Ascending aorta (tissue), 2 donors: ENCODE data around the gene PYGB. TPM values are rescaled to one million over a fixed set of nuclear protein-coding genes. Genes with fewer than 3 reads are reported as not detected.

Experiments
- DNase-seq, 2 donors: peaks; one replicate each; pipeline ENCODE4 v3.0.0-alpha.2; 2019; ENCODE audit warnings: low spot score in 2 of 2
- H3K27ac ChIP-seq, 2 donors: fragments of 200-600 bp; sonication (generic); one replicate each; pipeline ENCODE4 v1.5.1; 2016 to 2017; ENCODE audit warnings: mild to moderate bottlenecking in 1 of 2
- H3K27me3 ChIP-seq: fragments of 200-600 bp; sonication (generic); one replicate; pipeline ENCODE4 v1.5.1; 2017
- H3K36me3 ChIP-seq, 2 donors: fragments of 200-600 bp; sonication (generic); one replicate each; pipeline ENCODE4 v1.5.1; 2016
- H3K4me1 ChIP-seq, 2 donors: fragments of 200-600 bp; sonication (generic); one replicate each; pipeline ENCODE4 v1.5.1; 2016 to 2017; ENCODE audit warnings: mild to moderate bottlenecking in 1 of 2
- H3K4me3 ChIP-seq, 2 donors: fragments of 200-600 bp; sonication (generic); one replicate each; pipeline ENCODE4 v1.5.1; 2016 to 2017; ENCODE audit warnings: mild to moderate bottlenecking in 1 of 2
- H3K9me3 ChIP-seq, 2 donors: fragments of 200-600 bp; sonication (generic); one replicate each; pipeline ENCODE4 v1.5.1; 2016
- intact Hi-C: fragments of 100-400 bp; cut with DNase I; formaldehyde crosslinking; loops from one replicate; pipeline ENCODE4 v1.15.1; 2023
- total RNA-seq: library from RNA; depleted of rRNA; stranded (reverse); fragments of >200 nt; gene quantifications from one replicate; pipeline ENCODE4 v1.1.0, GENCODE V29; 2016
- TF ChIP-seq, protein P1 (sequence below), 3 experiments: fragments of 200-600 bp in 2 of 3; fragments of 450-650 bp in 1 of 3; sonication (generic) in 2 of 3; IDR thresholded peaks; one replicate each; pipeline ENCODE4 v1.5.1; 2016 to 2019; ENCODE audit warnings: antibody characterized with exemption in 3 of 3, mild to moderate bottlenecking in 1 of 3, moderate library complexity in 1 of 3

Gene PYGB
- total RNA-seq, 1 donor from 2014 or later = 125 TPM

DNA sequence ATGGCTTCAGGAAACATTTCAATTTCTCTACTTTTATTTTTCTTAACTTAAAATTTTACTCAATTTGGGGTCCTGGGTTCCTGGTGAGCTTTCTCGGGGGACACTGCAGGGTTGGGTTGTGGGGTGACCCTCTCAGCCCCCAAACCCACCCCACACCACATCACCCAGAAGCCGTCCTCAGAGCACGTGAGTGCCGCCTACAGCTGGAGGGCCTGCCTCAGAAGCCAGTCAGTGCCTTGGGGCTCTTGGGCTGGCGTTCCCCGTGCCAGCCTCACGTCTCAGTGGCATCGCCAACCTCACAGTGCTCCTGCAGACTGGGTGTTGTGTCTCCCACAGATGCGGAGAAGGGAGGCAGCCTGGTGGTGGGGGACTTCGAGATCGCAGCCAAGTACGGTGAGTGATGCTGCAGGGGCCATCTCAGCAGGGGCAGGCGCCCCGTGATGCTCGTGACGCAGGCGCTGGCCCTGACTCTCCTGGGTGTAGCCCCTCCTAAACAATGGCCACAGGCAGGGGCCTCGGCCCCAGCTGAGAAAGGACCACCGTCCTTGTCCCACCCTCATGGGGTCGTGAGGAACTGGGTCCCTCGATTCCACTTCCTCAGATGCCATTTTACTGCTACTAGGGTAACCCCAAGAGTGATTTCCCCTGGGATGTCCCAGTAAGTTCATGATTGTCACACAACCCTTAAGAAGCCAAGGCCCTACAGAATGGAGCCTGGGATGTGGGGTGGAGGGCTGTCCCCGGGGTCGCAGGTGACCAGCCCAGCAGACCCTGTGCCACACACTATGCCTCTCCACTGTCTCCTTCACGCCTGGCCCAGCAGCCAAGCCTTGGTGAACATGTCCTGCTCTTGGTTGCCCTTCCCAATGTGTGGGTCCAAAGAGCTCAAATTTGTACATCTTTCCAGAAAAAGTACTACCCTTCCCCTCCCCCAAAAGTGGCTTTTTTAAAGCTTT is 23.8 kb upstream of the PYGB start:
- Histone ChIP-seq H3K9me3 (no peaks in the 10 kb centered on the region), H3K4me1 (peaks cover 13 to 25% of the 10 kb centered on the region in 2 donors), H3K36me3 (peaks cover 10 to 24% of the 10 kb centered on the region in 2 donors), H3K27ac (peak overlapping the region; percentile 93 to 97), H3K27me3 (no peaks in the 10 kb centered on the region), H3K4me3 (no peak overlapping the region)
- intact Hi-C loops = no loop called here
- peak in 1 of 2 donors; percentile 61 for DNase-seq
- TF ChIP-seq, protein P1, sequence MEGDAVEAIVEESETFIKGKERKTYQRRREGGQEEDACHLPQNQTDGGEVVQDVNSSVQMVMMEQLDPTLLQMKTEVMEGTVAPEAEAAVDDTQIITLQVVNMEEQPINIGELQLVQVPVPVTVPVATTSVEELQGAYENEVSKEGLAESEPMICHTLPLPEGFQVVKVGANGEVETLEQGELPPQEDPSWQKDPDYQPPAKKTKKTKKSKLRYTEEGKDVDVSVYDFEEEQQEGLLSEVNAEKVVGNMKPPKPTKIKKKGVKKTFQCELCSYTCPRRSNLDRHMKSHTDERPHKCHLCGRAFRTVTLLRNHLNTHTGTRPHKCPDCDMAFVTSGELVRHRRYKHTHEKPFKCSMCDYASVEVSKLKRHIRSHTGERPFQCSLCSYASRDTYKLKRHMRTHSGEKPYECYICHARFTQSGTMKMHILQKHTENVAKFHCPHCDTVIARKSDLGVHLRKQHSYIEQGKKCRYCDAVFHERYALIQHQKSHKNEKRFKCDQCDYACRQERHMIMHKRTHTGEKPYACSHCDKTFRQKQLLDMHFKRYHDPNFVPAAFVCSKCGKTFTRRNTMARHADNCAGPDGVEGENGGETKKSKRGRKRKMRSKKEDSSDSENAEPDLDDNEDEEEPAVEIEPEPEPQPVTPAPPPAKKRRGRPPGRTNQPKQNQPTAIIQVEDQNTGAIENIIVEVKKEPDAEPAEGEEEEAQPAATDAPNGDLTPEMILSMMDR (IDR thresholded peaks at IDR 0.05) = no peak

DNA sequence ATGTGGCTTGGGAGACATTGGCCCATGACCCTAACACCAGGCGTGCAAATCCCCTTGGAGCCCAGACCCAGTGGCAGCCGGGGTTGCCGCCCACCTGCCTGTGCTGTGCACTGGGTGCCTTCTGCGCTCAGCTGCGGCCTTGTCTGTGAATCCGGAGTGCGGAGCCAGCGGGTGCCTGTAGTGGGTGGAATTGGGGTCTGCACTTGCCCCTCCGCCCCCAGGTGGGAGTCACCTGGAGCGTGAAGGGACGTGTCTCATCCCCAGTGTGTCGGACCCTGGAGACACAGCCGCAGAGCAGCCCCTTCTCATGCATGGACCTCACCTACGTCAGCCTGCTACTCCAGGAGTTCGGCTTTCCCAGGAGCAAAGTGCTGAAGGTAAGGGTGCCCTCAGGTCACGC is 22.9 kb upstream of the PYGB start:
- TF ChIP-seq, protein P1 (IDR thresholded peaks at IDR 0.05) = no peak
- Histone ChIP-seq H3K27me3 (no peaks in the 10 kb centered on the region), H3K4me1 (peaks cover 15 to 27% of the 10 kb centered on the region in 2 donors), H3K4me3 (no peak overlapping the region), H3K27ac (peak overlapping the region; percentile 93 to 97), H3K36me3 (peaks cover 10 to 16% of the 10 kb centered on the region in 2 donors), H3K9me3 (no peaks in the 10 kb centered on the region)
- peak in 1 of 2 donors; percentile 61 for DNase-seq
- intact Hi-C loops = no loop called here

DNA sequence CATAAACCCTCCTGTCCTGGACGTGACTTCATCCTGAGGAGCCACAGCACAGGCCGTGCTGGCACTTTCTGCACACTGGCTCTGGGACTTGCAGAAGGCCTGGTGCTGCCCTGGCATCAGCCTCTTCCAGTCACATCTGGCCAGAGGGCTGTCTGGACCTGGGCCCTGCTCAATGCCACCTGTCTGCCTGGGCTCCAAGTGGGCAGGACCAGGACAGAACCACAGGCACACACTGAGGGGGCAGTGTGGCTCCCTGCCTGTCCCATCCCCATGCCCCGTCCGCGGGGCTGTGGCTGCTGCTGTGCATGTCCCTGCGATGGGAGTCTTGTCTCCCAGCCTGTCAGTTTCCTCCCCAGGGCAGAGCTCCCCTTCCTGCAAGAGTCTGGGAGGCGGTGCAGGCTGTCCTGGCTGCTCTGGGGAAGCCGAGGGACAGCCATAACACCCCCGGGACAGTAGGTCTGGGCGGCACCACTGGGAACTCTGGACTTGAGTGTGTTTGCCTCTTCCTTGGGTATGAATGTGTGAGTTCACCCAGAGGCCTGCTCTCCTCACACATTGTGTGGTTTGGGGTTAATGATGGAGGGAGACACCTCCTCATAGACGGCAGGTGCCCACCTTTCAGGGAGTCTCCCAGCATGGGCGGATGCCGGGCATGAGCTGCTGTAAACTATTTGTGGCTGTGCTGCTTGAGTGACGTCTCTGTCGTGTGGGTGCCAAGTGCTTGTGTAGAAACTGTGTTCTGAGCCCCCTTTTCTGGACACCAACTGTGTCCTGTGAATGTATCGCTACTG is 22.0 kb upstream of the PYGB start:
- no peak overlapping the region for H3K4me3 ChIP-seq
- peak overlapping the region; percentile 93 to 97 for H3K27ac ChIP-seq
- intact Hi-C loops = loop anchor here (2.0 kb wide), 2 partner anchors 31 to 173 kb away; partner anchors contain the start of gene ENTPD6
- TF ChIP-seq, protein P1 (IDR thresholded peaks at IDR 0.05) = no peak
- H3K36me3 ChIP-seq = peaks cover 5 to 13% of the 10 kb centered on the region in 2 donors
- DNase-seq = no peak
- no peaks in the 10 kb centered on the region for H3K9me3 ChIP-seq
- H3K27me3 ChIP-seq = no peaks in the 10 kb centered on the region
- H3K4me1 ChIP-seq = peaks cover 16 to 35% of the 10 kb centered on the region in 2 donors

DNA sequence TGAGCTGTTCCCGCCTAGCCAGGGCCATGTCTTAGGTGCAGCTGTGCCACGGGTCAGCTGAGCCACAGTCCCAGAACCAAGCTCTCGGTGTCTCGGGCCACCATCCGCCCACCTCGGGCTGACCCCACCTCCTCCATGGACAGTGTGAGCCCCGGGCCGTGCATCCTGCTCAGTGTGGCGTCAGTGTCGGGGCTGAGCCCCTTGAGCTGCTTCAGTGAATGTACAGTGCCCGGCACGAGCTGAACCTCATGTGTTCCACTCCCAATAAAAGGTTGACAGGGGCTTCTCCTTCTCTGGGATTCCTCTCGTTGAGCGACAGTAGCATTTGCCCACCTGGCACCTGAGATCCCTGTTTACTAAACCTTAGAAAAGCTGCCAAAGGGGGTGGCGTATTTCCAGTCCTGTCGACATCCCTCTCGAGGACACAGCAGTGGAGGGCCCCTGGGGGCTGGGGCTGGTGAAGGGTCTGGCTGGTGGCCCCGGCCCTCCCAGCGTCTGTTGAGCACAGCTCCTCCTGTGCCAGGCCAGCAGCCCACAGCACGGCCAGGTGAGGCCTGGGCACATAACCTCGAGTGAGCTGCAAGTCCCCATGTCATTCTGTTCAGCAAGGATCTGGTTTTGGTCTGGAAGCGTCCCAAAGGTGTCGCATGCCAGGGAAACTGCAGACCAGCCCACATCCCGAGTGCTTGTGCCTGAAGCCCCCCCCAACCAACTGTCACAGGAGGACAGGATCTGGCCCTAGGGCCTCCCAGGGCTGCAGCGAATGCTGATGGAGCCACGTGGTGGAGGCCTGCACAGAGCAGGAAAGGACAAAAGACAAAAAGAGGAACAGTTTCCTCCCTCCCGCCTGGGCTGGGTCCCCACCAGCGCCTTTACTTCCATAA is 21.2 kb upstream of the PYGB start:
- peaks cover 0 to 12% of the 10 kb centered on the region in 2 donors for H3K36me3 ChIP-seq
- no peaks in the 10 kb centered on the region for H3K27me3 ChIP-seq
- peaks cover 16 to 39% of the 10 kb centered on the region in 2 donors for H3K4me1 ChIP-seq
- no peaks in the 10 kb centered on the region for H3K9me3 ChIP-seq
- DNase-seq = peak in 1 of 2 donors; percentile 81
- TF ChIP-seq, protein P1 (IDR thresholded peaks at IDR 0.05) = no peak
- peak overlapping the region; percentile 93 to 97 for H3K27ac ChIP-seq
- intact Hi-C loops = loop anchor here (1.0 to 2.0 kb wide), 3 partner anchors 21 to 174 kb away; partner anchors contain the start of gene ENTPD6
- no peak overlapping the region for H3K4me3 ChIP-seq
